Epidermal melanocyte (primary cell): ENCODE data around the gene PPP1R9B.

Experiments used
- DNase-seq: peaks from one replicate; pipeline ENCODE4 v3.0.0; 2011; ENCODE audit warnings: low spot score; ENCODE audit not compliant: insufficient read length

PPP1R9B gene, protein sequence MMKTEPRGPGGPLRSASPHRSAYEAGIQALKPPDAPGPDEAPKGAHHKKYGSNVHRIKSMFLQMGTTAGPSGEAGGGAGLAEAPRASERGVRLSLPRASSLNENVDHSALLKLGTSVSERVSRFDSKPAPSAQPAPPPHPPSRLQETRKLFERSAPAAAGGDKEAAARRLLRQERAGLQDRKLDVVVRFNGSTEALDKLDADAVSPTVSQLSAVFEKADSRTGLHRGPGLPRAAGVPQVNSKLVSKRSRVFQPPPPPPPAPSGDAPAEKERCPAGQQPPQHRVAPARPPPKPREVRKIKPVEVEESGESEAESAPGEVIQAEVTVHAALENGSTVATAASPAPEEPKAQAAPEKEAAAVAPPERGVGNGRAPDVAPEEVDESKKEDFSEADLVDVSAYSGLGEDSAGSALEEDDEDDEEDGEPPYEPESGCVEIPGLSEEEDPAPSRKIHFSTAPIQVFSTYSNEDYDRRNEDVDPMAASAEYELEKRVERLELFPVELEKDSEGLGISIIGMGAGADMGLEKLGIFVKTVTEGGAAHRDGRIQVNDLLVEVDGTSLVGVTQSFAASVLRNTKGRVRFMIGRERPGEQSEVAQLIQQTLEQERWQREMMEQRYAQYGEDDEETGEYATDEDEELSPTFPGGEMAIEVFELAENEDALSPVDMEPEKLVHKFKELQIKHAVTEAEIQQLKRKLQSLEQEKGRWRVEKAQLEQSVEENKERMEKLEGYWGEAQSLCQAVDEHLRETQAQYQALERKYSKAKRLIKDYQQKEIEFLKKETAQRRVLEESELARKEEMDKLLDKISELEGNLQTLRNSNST

DNA sequence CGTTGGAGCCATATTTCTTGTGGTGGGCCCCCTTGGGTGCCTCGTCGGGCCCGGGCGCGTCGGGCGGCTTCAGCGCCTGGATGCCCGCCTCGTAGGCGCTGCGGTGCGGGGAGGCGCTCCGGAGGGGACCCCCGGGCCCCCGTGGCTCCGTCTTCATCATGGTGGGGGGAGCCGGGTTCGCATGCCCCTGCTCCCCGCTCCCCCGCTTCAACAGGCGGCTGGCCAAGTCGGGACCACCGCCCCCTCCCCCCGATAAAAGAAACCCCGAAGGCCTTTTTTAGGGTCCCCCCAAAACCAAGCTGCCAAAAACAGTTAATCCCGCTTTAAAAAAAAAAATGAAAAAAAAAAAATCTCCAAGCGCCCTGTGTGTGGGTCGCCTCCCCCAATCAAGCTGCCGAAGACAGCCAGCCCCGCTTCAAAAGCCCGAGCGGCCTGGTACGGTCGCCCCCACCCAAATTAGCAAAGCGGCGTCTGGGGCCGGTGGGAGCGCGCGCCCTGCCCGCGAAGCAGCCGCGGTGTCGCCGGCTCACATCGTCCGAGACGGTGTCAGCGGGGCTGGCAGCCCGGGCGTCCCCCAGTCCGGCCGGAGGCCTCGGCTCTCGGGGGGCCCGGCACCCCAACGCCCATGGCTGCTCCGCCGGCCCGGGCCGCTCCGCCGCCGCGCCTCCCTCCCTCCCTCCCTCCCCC, at the start of gene PPP1R9B:
Gene PPP1R9B, minus strand, starts transcription at position 324 of the 687 bp plus-strand sequence. Its CDS starts 164 bp downstream, at position 160.
- no peak for DNase-seq

DNA sequence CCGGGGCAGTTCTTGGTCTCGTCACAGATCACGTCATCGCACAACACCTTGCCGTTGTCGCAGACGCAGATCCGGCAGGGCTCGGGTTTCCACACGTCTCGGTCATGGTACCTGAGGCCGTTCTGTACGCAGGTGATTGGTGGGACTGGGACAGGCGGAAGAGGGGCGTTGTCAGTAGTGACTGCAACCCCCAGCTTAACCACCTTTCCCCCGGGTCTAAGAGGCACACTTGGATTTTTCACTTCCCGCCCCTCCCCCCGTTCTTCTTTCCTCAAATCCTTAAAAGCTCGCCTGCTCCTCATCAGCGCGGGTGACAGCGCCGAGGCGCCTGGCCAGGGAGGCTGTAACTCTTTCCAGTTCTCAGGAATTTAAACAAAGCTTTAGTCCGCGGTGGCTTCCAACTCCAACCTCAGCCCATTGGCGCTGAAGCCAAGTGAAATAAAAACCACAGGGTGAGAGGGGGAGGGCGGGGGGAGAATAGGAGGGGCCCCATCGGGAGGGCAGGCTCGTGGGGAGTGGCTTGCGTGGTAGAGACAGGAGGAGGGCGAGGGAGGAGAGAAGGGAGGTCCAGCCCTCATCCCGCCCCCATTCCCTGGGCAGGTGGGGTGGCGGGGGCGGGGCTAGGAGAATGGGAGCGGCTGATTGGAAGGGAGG, 49.5 kb upstream of the PPP1R9B start:
- DNase-seq, result peak; percentile 60

DNA sequence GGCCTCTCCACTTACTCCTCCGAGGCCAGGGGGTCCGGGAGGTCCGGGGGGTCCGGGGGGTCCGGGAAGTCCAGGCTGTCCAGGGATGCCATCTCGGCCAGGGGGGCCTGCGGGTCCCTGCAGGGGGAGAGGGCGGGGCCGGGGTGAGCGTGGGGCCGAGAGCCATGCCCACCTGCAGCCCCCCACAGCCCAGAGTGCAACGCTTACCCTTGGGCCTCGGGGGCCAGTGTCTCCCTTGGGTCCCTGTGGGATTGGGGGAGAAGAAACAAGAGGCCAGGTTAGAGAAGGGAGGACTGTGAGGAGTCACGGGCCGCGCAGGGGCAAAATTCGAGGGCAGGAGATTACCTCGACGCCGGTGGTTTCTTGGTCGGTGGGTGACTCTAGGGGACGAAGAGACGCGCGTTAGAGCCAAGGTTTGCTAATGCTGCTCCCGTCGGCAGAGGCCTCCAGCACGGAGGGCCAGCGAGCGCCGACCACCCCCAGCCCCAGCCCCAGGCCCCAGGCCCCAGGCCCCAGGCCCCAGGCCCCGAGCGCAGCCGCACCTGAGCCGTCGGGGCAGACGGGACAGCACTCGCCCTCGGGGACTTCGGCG, 48.8 kb upstream of the PPP1R9B start:
- no peak for DNase-seq

DNA sequence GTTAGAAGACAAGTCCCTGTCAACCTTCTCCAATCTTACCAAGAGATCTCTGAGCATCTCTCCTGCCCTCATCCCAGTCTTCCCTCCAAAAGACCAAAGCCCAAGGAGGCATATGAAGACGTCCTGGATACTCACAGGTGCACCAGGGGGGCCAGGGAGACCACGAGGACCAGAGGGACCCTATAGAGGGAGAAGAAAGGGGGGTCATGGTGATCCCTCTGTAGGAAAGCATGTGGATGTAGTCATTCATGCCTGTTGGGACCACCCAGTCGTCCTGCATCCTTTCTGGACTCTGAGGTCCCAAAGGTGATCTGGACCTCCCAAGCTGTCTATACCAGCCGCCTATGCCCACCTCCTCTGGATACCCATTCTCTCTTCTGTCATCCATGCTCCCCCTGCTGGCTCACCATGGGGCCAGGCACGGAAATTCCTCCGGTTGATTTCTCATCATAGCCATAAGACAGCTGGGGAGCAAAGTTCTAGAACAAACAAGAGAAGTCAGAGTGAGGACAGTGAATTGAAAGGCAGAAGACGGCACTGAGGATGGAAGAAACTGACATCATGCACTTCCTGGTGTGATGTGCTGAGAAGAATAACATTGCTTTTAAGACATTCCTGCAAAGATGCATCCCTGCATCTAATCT, 47.7 kb upstream of the PPP1R9B start:
- no peak for DNase-seq

DNA sequence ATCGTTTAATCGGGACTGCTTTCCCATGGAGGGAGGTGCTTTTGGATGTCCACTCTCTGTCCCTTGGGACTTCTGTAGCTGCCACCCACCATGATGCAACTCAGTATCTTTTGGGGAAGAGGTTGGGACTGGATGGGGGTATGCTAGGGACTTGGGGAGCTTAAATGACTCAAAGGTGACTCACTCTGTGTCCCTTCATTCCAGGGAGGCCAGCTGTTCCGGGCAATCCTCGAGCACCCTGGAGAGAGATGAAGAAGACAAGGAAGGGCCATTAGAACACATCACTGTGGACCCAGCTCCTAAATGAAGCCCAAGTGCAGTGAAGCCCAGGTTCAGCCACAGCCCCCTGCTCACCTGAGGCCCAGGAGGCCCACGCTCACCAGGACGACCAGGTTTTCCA, 46.3 kb upstream of the PPP1R9B start:
- DNase-seq, result no peak

DNA sequence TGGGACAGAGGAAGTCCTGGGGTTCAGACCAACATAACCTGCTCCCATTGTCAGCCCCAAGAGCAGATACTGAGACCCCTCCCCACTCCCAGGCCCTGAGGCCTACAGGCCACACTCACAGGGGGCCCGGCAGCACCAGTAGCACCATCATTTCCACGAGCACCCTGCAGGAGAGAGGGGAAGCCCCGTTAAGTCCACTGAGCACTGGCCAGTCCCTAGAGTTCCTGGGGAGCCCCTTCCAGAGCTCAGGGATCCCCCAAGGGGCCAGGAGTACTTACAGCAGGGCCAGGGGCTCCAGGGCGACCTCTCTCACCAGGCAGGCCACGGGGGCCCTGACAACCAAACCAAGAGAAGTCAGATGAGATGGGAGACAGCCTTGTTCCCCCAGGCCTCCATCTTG, 45.6 kb upstream of the PPP1R9B start:
- DNase-seq, result no peak

DNA sequence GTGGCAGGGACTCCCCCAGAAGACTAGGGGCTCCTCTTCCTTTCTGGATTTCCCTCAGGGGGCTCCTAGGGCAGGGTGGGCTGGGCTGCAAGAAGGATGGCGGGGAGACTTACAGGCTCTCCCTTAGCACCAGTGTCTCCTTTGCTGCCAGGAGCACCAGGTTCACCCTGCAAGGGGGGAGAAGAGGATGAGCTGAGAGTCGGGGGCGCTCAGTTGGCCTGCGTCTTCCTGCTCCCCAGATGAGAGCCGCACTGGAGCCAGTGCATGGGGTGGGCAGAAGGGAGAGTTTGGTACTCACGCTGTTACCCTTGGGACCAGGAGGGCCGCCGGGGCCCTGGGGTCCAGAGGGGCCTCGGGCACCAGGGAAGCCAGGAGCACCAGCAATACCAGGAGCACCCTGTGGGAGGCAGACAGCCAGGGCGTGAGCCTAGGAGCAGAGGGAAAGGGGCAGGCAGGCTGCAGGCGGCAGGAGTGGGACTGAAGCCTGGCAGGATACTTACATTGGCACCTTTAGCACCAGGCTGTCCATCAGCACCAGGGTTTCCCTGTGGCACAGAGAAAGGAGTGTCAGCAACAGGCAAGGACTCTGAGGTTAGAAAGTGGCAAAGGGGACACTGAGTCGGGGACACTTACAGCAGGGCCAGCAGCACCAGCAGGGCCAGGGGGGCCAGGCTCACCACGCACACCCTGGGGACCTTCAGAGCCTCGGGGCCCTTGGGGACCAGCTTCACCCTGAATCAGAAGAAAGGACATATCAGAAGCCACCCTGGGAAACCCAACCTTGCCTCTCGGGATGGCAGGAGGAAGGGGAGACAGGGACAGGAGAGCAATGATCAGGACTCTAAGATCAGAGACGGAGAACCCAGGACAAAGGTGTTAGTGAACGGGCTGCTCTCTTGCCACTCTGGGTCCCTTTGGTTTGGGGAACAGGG, 44.7 kb upstream of the PPP1R9B start:
- no peak for DNase-seq

DNA sequence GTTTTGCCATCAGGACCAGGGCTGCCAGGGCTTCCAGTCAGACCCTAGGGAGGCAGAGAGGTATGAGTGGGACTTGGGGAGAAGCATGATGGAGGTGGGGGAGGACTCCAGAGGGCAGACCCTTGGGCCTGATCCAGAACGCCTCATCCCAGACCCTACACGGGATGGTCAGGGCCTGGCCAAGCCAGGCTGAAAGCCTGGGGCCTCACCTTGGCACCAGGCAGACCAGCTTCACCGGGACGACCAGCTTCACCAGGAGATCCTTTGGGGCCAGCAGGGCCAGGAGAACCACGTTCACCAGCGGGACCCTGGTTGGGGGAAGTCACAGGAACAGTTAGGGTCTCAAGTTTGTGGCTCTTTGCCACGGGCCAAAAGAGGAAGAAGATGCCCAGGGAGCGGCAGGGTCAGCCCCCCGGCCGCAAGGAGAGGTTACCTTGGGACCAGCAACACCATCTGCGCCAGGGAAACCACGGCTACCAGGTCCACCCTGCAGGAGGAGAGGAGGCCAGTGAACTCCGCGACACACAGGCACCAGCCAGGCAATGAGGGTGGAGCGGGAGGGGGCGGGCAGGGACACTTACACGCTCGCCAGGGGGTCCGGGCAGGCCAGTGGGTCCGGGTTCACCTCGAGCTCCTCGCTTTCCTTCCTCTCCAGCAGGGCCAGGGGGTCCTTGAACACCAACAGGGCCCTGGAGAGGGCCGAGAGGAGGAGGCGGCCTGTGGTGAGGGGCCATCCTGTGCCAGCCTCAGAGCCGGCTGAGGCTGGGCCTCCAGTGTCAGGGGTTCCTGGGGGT, 43.9 kb upstream of the PPP1R9B start:
- no peak for DNase-seq

DNA sequence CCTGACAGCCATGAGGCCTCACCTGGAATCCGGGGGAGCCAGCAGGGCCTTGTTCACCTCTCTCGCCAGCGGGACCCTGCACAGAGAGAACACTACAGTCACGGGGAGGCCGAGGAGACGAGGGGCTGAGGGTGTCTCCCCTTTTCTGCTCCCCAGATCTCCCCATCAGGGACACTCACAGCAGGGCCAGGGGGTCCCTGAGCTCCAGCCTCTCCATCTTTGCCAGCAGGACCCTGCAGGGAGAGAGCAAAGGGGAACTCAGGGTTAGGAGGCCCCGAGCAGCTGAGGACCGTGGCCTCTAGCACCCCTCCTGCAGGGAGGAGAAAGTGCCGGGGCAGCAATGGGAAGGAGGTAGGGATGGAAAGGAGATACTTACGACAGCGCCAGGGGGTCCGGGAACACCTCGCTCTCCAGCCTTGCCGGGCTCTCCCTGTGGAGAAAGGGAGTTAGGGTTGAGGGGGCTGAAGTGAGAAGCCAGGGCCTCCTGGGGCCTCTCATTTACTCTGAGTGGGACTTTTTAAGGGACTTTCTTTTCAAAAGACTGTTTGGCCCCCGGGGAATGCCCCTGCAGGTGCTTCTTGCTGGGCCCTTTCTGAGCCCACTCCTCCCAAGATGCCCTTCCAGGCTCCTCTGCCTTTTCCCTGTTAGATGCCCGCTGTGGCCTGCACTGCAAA, 42.3 kb upstream of the PPP1R9B start:
- DNase-seq, result no peak

DNA sequence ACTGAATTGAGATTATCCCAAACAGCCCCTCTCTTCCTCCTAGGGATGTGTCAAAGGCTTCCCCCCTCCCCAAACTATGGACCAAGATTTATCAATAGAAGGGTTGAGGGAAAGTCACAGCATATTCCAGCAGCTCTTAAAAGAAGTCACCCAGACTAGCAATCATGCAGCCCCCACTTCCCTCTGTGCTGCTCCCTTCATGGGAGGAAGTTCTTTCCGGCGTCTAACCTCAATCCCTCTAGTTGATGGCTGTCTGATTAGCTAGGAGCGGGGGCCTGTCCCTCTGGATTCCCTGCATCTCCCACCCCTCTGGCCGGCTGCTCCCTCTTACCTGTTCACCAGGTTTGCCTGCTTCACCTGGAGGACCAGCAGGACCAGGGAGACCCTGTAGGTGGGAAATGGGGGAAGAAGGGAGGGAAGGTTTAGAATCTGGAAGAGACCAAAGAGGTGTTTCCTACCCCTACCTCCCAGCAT, 41.7 kb upstream of the PPP1R9B start:
- no peak for DNase-seq

DNA sequence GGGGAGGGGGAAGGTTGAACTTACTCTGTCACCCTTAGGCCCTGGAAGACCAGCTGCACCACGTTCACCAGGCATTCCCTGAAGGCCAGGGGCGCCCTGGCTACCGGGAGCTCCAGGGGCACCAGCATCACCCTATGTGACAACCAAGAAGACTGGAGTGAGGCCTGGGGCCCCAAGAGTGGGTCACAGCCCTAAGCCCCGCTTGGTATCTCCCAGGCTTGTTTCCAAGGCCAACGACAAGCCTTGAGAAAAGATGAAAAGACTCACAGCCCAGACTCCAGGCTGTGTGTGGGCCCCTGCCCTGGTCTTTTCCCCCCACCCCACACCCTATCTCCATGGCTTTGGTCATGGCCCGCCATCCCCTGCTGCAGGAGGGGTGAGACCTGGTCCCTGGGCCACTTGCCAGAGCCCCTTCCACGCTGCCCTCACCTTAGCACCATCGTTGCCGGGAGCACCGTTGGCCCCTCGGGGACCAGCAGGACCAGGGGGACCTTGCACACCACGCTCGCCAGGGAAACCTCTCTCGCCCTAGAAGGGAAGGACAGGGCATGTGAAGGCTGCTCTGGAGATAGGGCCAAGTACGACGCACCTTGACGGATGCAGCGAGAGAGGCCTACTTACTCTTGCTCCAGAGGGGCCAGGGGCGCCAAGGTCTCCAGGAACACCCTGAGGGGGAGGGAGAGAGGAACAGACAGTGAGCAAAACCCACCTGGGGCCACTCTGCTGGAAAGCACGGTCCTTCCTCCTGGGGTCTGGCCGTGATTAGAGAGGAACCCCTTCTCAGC, 41.1 kb upstream of the PPP1R9B start:
- DNase-seq, result no peak

DNA sequence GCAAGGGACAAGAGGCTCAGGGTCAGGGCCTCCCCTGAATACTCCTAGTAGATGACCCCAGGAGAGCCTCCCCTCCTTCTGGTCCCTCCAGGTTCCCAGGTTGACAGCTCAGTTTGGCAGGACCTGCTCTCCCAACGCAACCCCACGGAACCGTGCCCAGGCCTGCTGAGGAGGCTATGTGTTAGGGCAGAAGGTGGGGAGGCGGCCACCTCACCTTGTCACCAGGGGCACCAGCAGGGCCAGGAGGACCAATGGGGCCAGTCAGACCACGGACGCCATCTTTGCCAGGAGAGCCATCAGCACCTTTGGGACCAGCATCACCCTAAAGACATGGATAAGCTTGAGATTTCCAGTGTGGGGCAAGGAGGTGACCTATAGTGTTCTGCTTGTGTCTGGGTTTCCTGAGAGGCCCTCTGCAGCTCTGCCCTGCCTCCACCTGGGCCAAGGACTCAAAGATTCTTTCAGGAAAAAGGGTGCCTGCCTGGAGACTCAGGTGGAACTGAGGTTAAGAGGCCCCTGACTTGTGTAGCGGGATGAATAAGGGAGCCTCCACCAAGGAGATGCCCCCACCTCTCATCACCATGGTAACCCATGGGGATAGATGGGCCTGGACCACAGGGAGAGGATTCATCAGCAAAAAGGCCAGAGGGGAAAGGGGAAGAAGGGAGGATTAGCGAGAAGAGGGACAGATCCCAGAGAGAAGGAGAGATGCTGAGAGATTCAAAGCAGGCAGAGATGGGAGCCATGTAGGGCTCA, 40.3 kb upstream of the PPP1R9B start:
- no peak for DNase-seq

DNA sequence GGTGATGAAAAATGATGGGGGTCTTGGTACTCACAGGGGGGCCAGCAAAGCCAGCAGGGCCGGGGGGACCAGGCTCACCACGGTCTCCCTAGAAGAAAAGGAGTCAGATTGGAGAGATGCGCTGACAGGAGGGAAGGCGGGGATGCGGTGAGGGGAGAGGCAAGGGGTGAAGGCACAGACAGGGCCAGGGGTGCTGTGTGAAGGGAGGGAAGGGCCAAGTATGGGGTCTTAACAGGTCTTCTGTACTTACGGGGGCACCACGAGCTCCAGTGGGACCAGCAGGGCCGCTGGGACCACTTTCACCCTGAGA, 39.8 kb upstream of the PPP1R9B start:
- no peak for DNase-seq

DNA sequence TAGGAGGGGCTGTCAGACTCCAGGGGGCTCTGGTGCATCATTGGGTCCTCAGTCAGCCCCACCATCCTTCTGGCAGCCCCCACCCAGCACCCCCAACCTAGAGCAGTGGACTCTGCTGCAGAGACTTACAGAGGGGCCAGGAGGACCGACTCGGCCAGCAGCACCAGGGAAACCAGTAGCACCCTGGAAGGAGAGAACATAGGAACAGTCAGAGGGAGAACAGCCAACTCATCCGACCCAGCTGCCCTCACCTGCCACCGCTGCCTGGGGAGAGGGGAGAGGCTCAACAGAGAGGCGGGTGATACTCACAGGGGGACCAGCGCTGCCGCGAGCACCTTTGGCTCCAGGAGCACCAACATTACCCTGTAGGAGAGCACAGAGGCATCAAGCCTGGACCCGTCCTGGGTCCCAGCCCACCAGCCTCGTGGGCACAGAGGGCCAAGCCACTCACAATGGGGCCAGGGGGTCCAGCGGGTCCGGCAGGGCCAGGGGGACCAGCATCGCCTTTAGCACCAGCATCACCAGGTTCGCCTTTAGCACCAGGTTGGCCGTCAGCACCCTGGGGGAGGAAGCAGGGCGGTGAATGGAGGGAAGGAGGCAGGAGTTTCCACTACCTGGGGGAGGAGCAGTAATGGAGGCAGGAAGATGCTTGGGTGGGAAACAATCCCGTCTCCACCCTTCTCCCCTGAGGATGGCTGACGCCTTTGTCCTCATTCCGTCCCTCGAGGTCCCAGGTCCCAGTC, 39.2 kb upstream of the PPP1R9B start:
- no peak for DNase-seq

DNA sequence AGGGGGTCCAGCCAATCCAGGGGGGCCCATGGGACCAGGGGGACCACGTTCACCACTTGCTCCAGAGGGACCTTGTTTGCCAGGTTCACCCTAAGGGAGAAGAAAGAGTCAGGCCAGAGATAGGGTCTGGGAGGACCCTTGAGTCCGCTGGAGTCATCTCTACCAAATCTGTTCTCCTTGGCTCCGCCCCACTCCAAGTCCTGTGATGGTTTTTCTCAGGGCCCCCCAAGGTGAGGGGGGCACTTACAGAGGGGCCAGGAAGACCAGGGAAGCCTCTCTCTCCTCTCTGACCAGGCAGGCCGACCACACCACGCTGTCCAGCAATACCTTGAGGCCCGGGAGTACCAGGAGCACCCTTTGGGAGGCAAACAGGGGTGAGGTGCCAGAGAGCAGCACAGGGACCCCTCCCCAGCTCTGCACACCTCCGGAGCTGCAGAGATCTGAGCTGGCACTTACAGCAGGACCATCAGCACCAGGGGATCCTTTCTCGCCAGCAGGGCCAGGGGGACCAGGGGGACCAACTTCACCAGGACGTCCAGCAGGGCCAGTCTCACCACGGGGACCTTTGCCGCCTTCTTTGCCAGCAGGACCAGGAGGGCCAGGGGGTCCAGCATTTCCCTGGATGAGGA, 38.6 kb upstream of the PPP1R9B start:
- no peak for DNase-seq

DNA sequence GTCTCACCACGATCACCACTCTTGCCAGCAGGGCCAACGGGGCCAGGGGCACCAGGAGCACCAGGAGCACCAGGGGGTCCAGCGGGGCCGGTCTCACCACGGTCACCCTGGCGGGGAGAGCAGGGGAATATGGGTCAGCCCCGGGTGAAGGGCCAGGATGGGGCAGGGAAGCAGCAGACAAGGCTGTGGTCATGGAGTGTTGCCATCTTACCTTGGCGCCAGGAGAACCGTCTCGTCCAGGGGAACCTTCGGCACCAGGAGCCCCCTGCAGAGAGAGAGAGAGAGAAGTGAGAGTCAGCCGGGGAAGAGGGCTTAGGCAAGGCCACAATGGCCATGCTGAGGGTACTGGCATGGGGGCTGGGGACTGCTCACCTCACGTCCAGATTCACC, 38.0 kb upstream of the PPP1R9B start:
- no peak for DNase-seq
